ENCODE results near the gene ABCG1.

The ABCG1 gene

GRCh38 chr21:42237577-42237976 is 18.6 kb downstream of the ABCG1 start (continued):
- TF ChIP-seq ZNF565 (CRISPR knock-in tag; conservative IDR thresholded peaks at IDR 0.05; ENCODE audit: low read depth) (no peak), BACH2 (CRISPR knock-in tag; IDR thresholded peaks at IDR 0.05; ENCODE audit: borderline replicate concordance) (no peak), TCF4 (CRISPR knock-in tag; IDR thresholded peaks at IDR 0.05; ENCODE audit: borderline replicate concordance) (no peak), ZNF70 (CRISPR knock-in tag; IDR thresholded peaks at IDR 0.05) (no peak)

GRCh38 chr21:42238185-42238934 is 19.4 kb downstream of the ABCG1 start:
- no peak for ATAC-seq
- TF ChIP-seq ZFP30 (CRISPR knock-in tag; IDR thresholded peaks at IDR 0.05) (no peak), RARB (CRISPR knock-in tag; IDR thresholded peaks at IDR 0.05) (no peak), ESRRG (CRISPR knock-in tag; IDR thresholded peaks at IDR 0.05) (no peak), OSR1 (CRISPR knock-in tag; IDR thresholded peaks at IDR 0.05) (no peak), POU6F1 (CRISPR knock-in tag; IDR thresholded peaks at IDR 0.05; ENCODE audit: borderline replicate concordance, low read depth) (no peak)

GRCh38 chr21:42239556-42239955 is 20.6 kb downstream of the ABCG1 start:
- no peak for TF ChIP-seq ZNF8 (CRISPR knock-in tag; IDR thresholded peaks at IDR 0.05)
- no peak for TF ChIP-seq RARB (CRISPR knock-in tag; IDR thresholded peaks at IDR 0.05)
- TF ChIP-seq TOX (CRISPR knock-in tag; IDR thresholded peaks at IDR 0.05; ENCODE audit: borderline replicate concordance): no peak
- no peak for TF ChIP-seq ZNF70 (CRISPR knock-in tag; IDR thresholded peaks at IDR 0.05)
- no peak for TF ChIP-seq TCF4 (CRISPR knock-in tag; IDR thresholded peaks at IDR 0.05; ENCODE audit: borderline replicate concordance)
- no peak for TF ChIP-seq OSR1 (CRISPR knock-in tag; IDR thresholded peaks at IDR 0.05)

GRCh38 chr21:42239973-42240372 is 21.0 kb downstream of the ABCG1 start:
- ATAC-seq: no peak
- TF ChIP-seq OSR1 (CRISPR knock-in tag; IDR thresholded peaks at IDR 0.05) (no peak), TSHZ2 (CRISPR knock-in tag; IDR thresholded peaks at IDR 0.05) (no peak), CSDC2 (CRISPR knock-in tag; IDR thresholded peaks at IDR 0.05) (no peak), ZFP3 (CRISPR knock-in tag; IDR thresholded peaks at IDR 0.05) (no peak), ZC3H10 (CRISPR knock-in tag; IDR thresholded peaks at IDR 0.05) (no peak), RARB (CRISPR knock-in tag; IDR thresholded peaks at IDR 0.05) (no peak), ARNTL (CRISPR knock-in tag; IDR thresholded peaks at IDR 0.05; ENCODE audit: borderline replicate concordance, low read depth) (no peak), ISL1 (CRISPR knock-in tag; IDR thresholded peaks at IDR 0.05) (no peak), BACH2 (CRISPR knock-in tag; IDR thresholded peaks at IDR 0.05; ENCODE audit: borderline replicate concordance) (no peak), TOX (CRISPR knock-in tag; IDR thresholded peaks at IDR 0.05; ENCODE audit: borderline replicate concordance) (no peak), PPARA (CRISPR knock-in tag; IDR thresholded peaks at IDR 0.05; ENCODE audit: borderline replicate concordance) (no peak), POU6F1 (CRISPR knock-in tag; IDR thresholded peaks at IDR 0.05; ENCODE audit: borderline replicate concordance, low read depth) (no peak), ZNF8 (CRISPR knock-in tag; IDR thresholded peaks at IDR 0.05) (no peak), PATZ1 (CRISPR knock-in tag; IDR thresholded peaks at IDR 0.05; ENCODE audit: borderline replicate concordance) (no peak), SNAI2 (CRISPR knock-in tag; IDR thresholded peaks at IDR 0.05) (no peak)

More at GRCh38 chr21:42239556-42239955, 20.6 kb downstream of the ABCG1 start:
- no peak for ATAC-seq

Measured in SK-N-SH treated with all-trans-retinoic acid at 6 μM for 48 hours (cell line).